Ishikawa (cell line): Measurements from ENCODE around the gene PTGES2.

Experiments used
- CREB1 ChIP-seq: IDR thresholded peaks from 2 replicates; pipeline ENCODE4 v1.6.1; 2012; ENCODE audit warnings: low read depth
- EGR1 ChIP-seq: IDR thresholded peaks from 2 replicates; pipeline ENCODE4 v1.6.1; 2012
- EP300 ChIP-seq: IDR thresholded peaks from 2 replicates; pipeline ENCODE4 v1.6.1; 2012; ENCODE audit warnings: borderline replicate concordance
- TCF12 ChIP-seq: IDR thresholded peaks from 2 replicates; pipeline ENCODE4 v1.6.1; 2012; ENCODE audit warnings: low read depth
- YY1 ChIP-seq: IDR thresholded peaks from 2 replicates; pipeline ENCODE4 v1.6.1; 2012; ENCODE audit warnings: low read depth
- ZBTB7A ChIP-seq: IDR thresholded peaks from 2 replicates; pipeline ENCODE4 v1.6.1; 2012; ENCODE audit warnings: low read depth
- TF ChIP-seq, protein P1 (sequence below): IDR thresholded peaks from 2 replicates; pipeline ENCODE4 v1.6.1; 2012

DNA sequence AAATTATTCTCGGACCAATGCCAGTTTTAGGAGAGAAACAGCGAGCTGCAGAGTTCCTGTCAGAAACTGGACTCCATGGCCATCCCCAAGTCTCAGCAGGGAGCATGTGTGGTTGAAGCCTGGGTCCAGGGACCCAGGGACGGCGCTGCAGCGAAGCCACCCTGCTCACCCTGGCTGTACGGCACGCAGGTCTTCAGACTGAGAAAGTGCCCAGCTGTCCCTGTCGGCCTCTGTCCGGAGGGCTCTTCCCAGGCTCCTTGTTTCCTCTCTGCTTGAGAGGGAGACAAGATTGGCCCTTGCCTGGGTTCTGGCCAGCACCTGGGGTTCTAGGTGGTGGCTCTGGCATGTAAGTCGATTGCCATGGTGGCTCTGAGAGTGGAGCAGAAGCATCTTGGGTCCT lies 26.9 kb downstream of the PTGES2 start:
- no peak for TF ChIP-seq CREB1
- no peak for TF ChIP-seq YY1
- TF ChIP-seq EP300: no peak
- no peak for TF ChIP-seq ZBTB7A
- TF ChIP-seq TCF12: no peak
- TF ChIP-seq, protein P1, sequence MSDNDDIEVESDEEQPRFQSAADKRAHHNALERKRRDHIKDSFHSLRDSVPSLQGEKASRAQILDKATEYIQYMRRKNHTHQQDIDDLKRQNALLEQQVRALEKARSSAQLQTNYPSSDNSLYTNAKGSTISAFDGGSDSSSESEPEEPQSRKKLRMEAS: no peak
- TF ChIP-seq EGR1: no peak
